SK-N-SH (cell line): ENCODE results near the gene ROBO1. TPM values are rescaled to one million over a fixed set of nuclear protein-coding genes. Genes with fewer than 3 reads are reported as not detected.

Experiments used
- CTCF ChIA-PET: fragments of 300-600, 350-600 bp; formaldehyde crosslinking; extraction: SDS; loops from one replicate; lab custom pipeline; 2021; lab: Yijun Ruan, JAX
- POLR2A ChIA-PET: fragments of 350-600 bp; sonication (Branson Sonifier 250); formaldehyde crosslinking; extraction: SDS; loops from one replicate; lab custom pipeline; 2020; ENCODE audit warnings: antibody characterized with exemption, inconsistent platforms; lab: Yijun Ruan, JAX
- DNase-seq: peaks from one replicate; pipeline ENCODE4 v3.0.0; 2012
- H2AFZ ChIP-seq: fragments of 200-600 bp; sonication (generic); 2 replicates; pipeline ENCODE4 v1.8.1; 2016; ENCODE audit warnings: antibody characterized with exemption, mild to moderate bottlenecking, low read depth
- H3F3A ChIP-seq: fragments of 200-600 bp; sonication (generic); replicated peaks from 2 replicates; pipeline ENCODE3; 2016; ENCODE audit warnings: antibody characterized with exemption, mild to moderate bottlenecking; ENCODE audit not compliant: insufficient read depth
- H3K27ac ChIP-seq, 2 experiments: fragments of 200-500 bp in 1 of 2; fragments of 200-600 bp in 1 of 2; sonication (Bioruptor generic) in 1 of 2; sonication (generic), shearing (Covaris generic) in 1 of 2; 2 replicates each; pipeline versions ENCODE4 v1.5.1 to v1.6.1; 2014 to 2016; ENCODE audit warnings: low read depth in 2 of 2, inconsistent platforms in 1 of 2, low read length in 1 of 2, mild to moderate bottlenecking in 1 of 2, mixed read lengths in 1 of 2
- H3K27me3 ChIP-seq: fragments of 200-600 bp; sonication (generic), shearing (Covaris generic); 2 replicates; pipeline ENCODE4 v1.6.1; 2016; ENCODE audit warnings: mixed run types; ENCODE audit not compliant: insufficient read depth
- H3K36me3 ChIP-seq, 2 experiments: fragments of 200-500 bp in 1 of 2; fragments of 200-600 bp in 1 of 2; sonication (Bioruptor generic) in 1 of 2; sonication (generic) in 1 of 2; replicated peaks in 1 of 2; 2 replicates each; pipeline versions ENCODE3 to v1.5.1; 2014 to 2016; ENCODE audit warnings: low read length in 1 of 2, mild to moderate bottlenecking in 1 of 2; ENCODE audit not compliant: insufficient read depth in 2 of 2, control insufficient read depth in 1 of 2
- H3K4me1 ChIP-seq, 2 experiments: fragments of 200-500 bp in 1 of 2; fragments of 200-600 bp in 1 of 2; sonication (Bioruptor generic) in 1 of 2; sonication (generic), shearing (Covaris generic) in 1 of 2; 2 replicates each; pipeline versions ENCODE4 v1.5.1 to v1.6.1; 2014 to 2016; ENCODE audit warnings: low read depth in 1 of 2, low read length in 1 of 2, mixed run types in 1 of 2; ENCODE audit not compliant: insufficient read depth in 2 of 2, control insufficient read depth in 1 of 2
- H3K4me2 ChIP-seq: fragments of 200-600 bp; sonication (generic), shearing (Covaris generic); 2 replicates; pipeline ENCODE4 v1.6.1; 2017; ENCODE audit warnings: mixed run types
- H3K4me3 ChIP-seq, 2 experiments: fragments of 200-500 bp in 1 of 2; fragments of 200-600 bp in 1 of 2; sonication (Bioruptor generic) in 1 of 2; sonication (generic), shearing (Covaris generic) in 1 of 2; 2 replicates each; pipeline versions ENCODE4 v1.5.1 to v1.8.1; 2014 to 2016; ENCODE audit warnings: low read depth in 2 of 2, inconsistent platforms in 1 of 2, low read length in 1 of 2, mild to moderate bottlenecking in 1 of 2, mixed read lengths in 1 of 2, moderate library complexity in 1 of 2
- H3K79me2 ChIP-seq: fragments of 200-600 bp; sonication (generic); 2 replicates; pipeline ENCODE4 v1.8.1; 2017; ENCODE audit warnings: mild to moderate bottlenecking; ENCODE audit not compliant: insufficient read depth
- H3K9ac ChIP-seq: fragments of 200-600 bp; sonication (generic); 2 replicates; pipeline ENCODE4 v1.6.1; 2017; ENCODE audit warnings: mixed run types
- H3K9me2 ChIP-seq: fragments of 200-600 bp; sonication (generic); 2 replicates; pipeline ENCODE4 v1.6.1; 2017; ENCODE audit warnings: mixed run types
- H3K9me3 ChIP-seq: fragments of 200-600 bp; sonication (generic); 2 replicates; pipeline ENCODE4 v1.6.1; 2017; ENCODE audit warnings: mixed run types, mild to moderate bottlenecking, moderate library complexity
- H4K20me1 ChIP-seq: fragments of 200-600 bp; sonication (generic); 2 replicates; pipeline ENCODE4 v1.6.1; 2017; ENCODE audit warnings: mild to moderate bottlenecking, mixed run types; ENCODE audit not compliant: insufficient read depth
- CTCF ChIP-seq: fragments of 200-600 bp; sonication (generic); IDR thresholded peaks from 2 replicates; pipeline ENCODE4 v1.6.1; 2017; ENCODE audit warnings: antibody characterized with exemption, mild to moderate bottlenecking, moderate library complexity
- FOSL2 ChIP-seq: IDR thresholded peaks from 2 replicates; pipeline ENCODE4 v1.4.0; 2012; ENCODE audit warnings: low read depth, mild to moderate bottlenecking, moderate library complexity, borderline replicate concordance
- FOXM1 ChIP-seq: IDR thresholded peaks from 2 replicates; pipeline ENCODE4 v1.4.0; 2012; ENCODE audit warnings: low read depth, mild to moderate bottlenecking
- JUND ChIP-seq: IDR thresholded peaks from 2 replicates; pipeline ENCODE4 v1.4.0; 2012
- MAX ChIP-seq: IDR thresholded peaks from 2 replicates; pipeline ENCODE4 v1.4.0; 2012; ENCODE audit warnings: low read depth
- MEF2A ChIP-seq: IDR thresholded peaks from 2 replicates; pipeline ENCODE4 v1.4.0; 2012; ENCODE audit warnings: low read depth, borderline replicate concordance
- NRF1 ChIP-seq: IDR thresholded peaks from 2 replicates; pipeline ENCODE4 v1.6.1; 2012; ENCODE audit warnings: low read depth, mild to moderate bottlenecking, low read length
- POLR2AphosphoS5 ChIP-seq: IDR thresholded peaks from 2 replicates; pipeline ENCODE4 v1.6.1; 2012; ENCODE audit warnings: low read depth, low read length
- RXRA ChIP-seq: IDR thresholded peaks from 2 replicates; pipeline ENCODE4 v1.4.0; 2012; ENCODE audit warnings: low read depth, mild to moderate bottlenecking, borderline replicate concordance
- SMC3 ChIP-seq: IDR thresholded peaks from 2 replicates; pipeline ENCODE4 v1.6.1; 2012; ENCODE audit warnings: low read depth, low read length, improper control_type of control experiment
- TCF12 ChIP-seq: IDR thresholded peaks from 2 replicates; pipeline ENCODE4 v1.4.0; 2012
- TEAD4 ChIP-seq: IDR thresholded peaks from 2 replicates; pipeline ENCODE4 v1.4.0; 2012; ENCODE audit warnings: mild to moderate bottlenecking, borderline replicate concordance; ENCODE audit not compliant: insufficient read depth
- USF1 ChIP-seq: IDR thresholded peaks from 2 replicates; pipeline ENCODE4 v1.4.0; 2012; ENCODE audit warnings: low read depth, borderline replicate concordance
- USF2 ChIP-seq: fragments of 150-350 bp; IDR thresholded peaks from 2 replicates; pipeline ENCODE4 v1.6.1; 2017; ENCODE audit warnings: antibody characterized with exemption, low read length, low read depth, borderline replicate concordance
- YY1 ChIP-seq: IDR thresholded peaks from 2 replicates; pipeline ENCODE4 v1.4.0; 2012; ENCODE audit warnings: low read depth, mild to moderate bottlenecking
- ZBTB33 ChIP-seq: IDR thresholded peaks from 2 replicates; pipeline ENCODE4 v1.4.0; 2012; ENCODE audit warnings: low read depth, borderline replicate concordance
- WGBS: methylation state at CpG from one replicate; pipeline ENCODE4 v1.1.6; 2017; ENCODE audit warnings: low lambda C conversion rate; 5-methylcytosine and 5-hydroxymethylcytosine counted together
- polyA plus RNA-seq, 3 experiments: library from polyadenylated mRNA; depleted of rRNA; stranded (reverse); fragments of >200 nt; gene quantifications; 2 replicates each; pipeline ENCODE4 v1.2.3, GENCODE V29; 2012

The ROBO1 gene
- polyA plus RNA-seq, 1 of the 3 experiments (the other 2 are of a cell fraction): 22.7 TPM

- no peak overlapping the region for H3K27ac ChIP-seq
These were observed 428.0 kb downstream of the ROBO1 start for GRCh38 chr3:79339846-79340245.

More at GRCh38 chr3:79339846-79340245, 428.0 kb downstream of the ROBO1 start:
- Histone ChIP-seq H3K4me2 (no peak overlapping the region), H3K27me3 (no peaks in the 10 kb centered on the region), H3K9ac (no peak overlapping the region), H2AFZ (no peak overlapping the region), H3K79me2 (no peaks in the 10 kb centered on the region), H3K4me3 (no peak overlapping the region), H3K36me3 (no peaks in the 10 kb centered on the region), H3F3A (no peaks in the 10 kb centered on the region), H3K9me2 (no peaks in the 10 kb centered on the region), H3K9me3 (no peaks in the 10 kb centered on the region; the same call in 1 of the 2 replicates), H3K4me1 (no peaks in the 10 kb centered on the region), H4K20me1 (no peaks in the 10 kb centered on the region)
- ChIA-PET POLR2A (no interaction called here), CTCF (interaction anchor here (1.0 kb wide), 1 partner anchor 22 kb away, joined by 3 read pairs; no protein-coding TSS in a partner anchor)
- TF ChIP-seq ZBTB33 (no peak), USF2 (no peak), TEAD4 (no peak), USF1 (no peak), FOXM1 (no peak), NRF1 (no peak), SMC3 (no peak), FOSL2 (no peak), POLR2AphosphoS5 (no peak), MAX (no peak), RXRA (no peak), CTCF (no peak), YY1 (no peak), TCF12 (no peak), MEF2A (no peak), JUND (no peak)
- 81% methylated on average over 3 of the region's 3 CpGs for WGBS
- no peak for DNase-seq
